ENCODE measurements around the gene GLRX.

GLRX gene

DNA sequence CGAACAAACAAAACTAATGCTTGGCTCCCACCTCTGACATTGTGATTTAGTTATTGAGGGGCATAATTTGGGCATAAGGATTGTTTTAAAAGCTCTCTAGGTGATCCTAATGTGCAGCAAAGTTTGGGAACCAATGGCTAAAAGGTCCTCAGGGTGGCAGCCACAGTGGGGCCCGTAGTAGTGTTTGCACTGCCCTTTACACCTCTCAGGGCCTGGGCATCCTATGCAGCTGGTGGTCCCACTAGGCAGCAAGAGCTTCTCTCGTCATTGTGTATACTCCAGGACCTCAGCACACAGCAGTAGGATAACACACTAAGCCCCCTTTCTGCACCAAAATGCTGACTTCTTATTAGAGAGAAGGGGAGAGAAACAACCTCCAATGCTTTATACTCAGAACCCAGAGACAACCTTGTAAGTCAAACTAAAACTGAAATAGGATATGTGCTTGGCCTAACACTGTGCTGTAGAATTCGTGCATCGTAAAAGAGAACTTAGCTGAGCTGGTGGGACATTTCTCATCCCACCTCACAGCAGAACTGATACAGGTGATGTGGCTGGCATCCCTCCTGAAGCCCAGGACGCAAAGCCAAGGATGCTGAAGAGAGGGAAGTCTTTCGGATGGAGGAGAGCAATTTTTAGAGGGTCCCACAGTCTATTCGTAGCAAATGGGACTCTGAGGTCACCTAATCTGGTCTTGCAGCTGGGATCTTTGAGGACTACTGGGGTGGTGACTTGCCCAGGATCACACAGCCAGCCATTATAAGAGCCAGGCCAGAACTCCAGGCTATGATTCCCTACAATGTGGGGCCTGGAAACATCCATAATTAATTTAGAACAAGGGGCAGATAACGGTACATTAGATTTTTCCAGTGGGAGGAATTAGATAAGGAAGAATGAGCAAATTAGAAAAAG, 1.2 kb downstream of the GLRX start:
- Histone ChIP-seq H3K36me3 (no peaks in the 10 kb centered on the region), H3K27me3 (no peaks in the 10 kb centered on the region), H3K4me3 (ENCODE audit: low read depth, low read length) (peak overlapping the region; percentile 83), H3K4me1 (peaks cover 16% of the 10 kb centered on the region), H3K9me3 (no peaks in the 10 kb centered on the region)
- TF ChIP-seq, protein P1, sequence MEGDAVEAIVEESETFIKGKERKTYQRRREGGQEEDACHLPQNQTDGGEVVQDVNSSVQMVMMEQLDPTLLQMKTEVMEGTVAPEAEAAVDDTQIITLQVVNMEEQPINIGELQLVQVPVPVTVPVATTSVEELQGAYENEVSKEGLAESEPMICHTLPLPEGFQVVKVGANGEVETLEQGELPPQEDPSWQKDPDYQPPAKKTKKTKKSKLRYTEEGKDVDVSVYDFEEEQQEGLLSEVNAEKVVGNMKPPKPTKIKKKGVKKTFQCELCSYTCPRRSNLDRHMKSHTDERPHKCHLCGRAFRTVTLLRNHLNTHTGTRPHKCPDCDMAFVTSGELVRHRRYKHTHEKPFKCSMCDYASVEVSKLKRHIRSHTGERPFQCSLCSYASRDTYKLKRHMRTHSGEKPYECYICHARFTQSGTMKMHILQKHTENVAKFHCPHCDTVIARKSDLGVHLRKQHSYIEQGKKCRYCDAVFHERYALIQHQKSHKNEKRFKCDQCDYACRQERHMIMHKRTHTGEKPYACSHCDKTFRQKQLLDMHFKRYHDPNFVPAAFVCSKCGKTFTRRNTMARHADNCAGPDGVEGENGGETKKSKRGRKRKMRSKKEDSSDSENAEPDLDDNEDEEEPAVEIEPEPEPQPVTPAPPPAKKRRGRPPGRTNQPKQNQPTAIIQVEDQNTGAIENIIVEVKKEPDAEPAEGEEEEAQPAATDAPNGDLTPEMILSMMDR (IDR thresholded peaks at IDR 0.05; ENCODE audit: low read depth, low read length), result no peak
- DNase-seq, result peak; percentile 72

GRCh38 chr5:95818181-95819147, 4.1 kb downstream of the GLRX start:
- Histone ChIP-seq H3K9me3 (no peaks in the 10 kb centered on the region), H3K36me3 (no peaks in the 10 kb centered on the region), H3K4me1 (peaks cover 19% of the 10 kb centered on the region), H3K27me3 (no peaks in the 10 kb centered on the region), H3K4me3 (ENCODE audit: low read depth, low read length) (no peak overlapping the region)
- TF ChIP-seq, protein P1 (IDR thresholded peaks at IDR 0.05; ENCODE audit: low read depth, low read length), result no peak
- no peak for DNase-seq

GRCh38 chr5:95817430-95817829, 5.1 kb downstream of the GLRX start:
- Histone ChIP-seq H3K36me3 (no peaks in the 10 kb centered on the region), H3K27me3 (no peaks in the 10 kb centered on the region), H3K9me3 (no peaks in the 10 kb centered on the region), H3K4me3 (ENCODE audit: low read depth, low read length) (no peak overlapping the region), H3K4me1 (peaks cover 12% of the 10 kb centered on the region)
- TF ChIP-seq, protein P1 (IDR thresholded peaks at IDR 0.05; ENCODE audit: low read depth, low read length), result no peak
- no peak for DNase-seq

GRCh38 chr5:95816776-95817175, 5.8 kb downstream of the GLRX start:
- Histone ChIP-seq H3K4me1 (peaks cover 19% of the 10 kb centered on the region), H3K4me3 (ENCODE audit: low read depth, low read length) (no peak overlapping the region), H3K9me3 (no peaks in the 10 kb centered on the region), H3K36me3 (no peaks in the 10 kb centered on the region), H3K27me3 (no peaks in the 10 kb centered on the region)
- TF ChIP-seq, protein P1 (IDR thresholded peaks at IDR 0.05; ENCODE audit: low read depth, low read length), result no peak
- no peak for DNase-seq

GRCh38 chr5:95816341-95816740, 6.2 kb downstream of the GLRX start:
- Histone ChIP-seq H3K4me3 (ENCODE audit: low read depth, low read length) (no peak overlapping the region), H3K36me3 (no peaks in the 10 kb centered on the region), H3K4me1 (peaks cover 17% of the 10 kb centered on the region), H3K27me3 (no peaks in the 10 kb centered on the region), H3K9me3 (no peaks in the 10 kb centered on the region)
- no peak for DNase-seq
- TF ChIP-seq, protein P1 (IDR thresholded peaks at IDR 0.05; ENCODE audit: low read depth, low read length), result no peak

All from BE2C (cell line).